H9 (cell line): Measurements from ENCODE around the gene PLEKHN1. TPM values are rescaled to one million over a fixed set of nuclear protein-coding genes. Genes with fewer than 3 reads are reported as not detected.
"Not testable (repeated sequence)": the region's sequence is repeated elsewhere in the genome, so short reads cannot be mapped to it uniquely, and the experiment has no call there.

Experiments
- DNase-seq: peaks from one replicate; pipeline ENCODE4 v3.0.0-alpha.2; 2017
- H2AFZ ChIP-seq: one replicate; pipeline ENCODE4 v1.6.1; 2013; ENCODE audit warnings: mild to moderate bottlenecking, low read length, control low read depth, moderate library complexity
- H2AK5ac ChIP-seq: 2 replicates; pipeline ENCODE4 v1.6.1; 2013; ENCODE audit warnings: low read length, control low read depth, mixed read lengths; ENCODE audit not compliant: insufficient read length
- H2BK120ac ChIP-seq: one replicate; pipeline ENCODE4 v1.6.1; 2013; ENCODE audit warnings: low read depth, mild to moderate bottlenecking, low read length, control low read depth, inconsistent platforms; ENCODE audit not compliant: poor library complexity, severe bottlenecking
- H2BK12ac ChIP-seq: 2 replicates; pipeline ENCODE4 v1.6.1; 2013; ENCODE audit warnings: low read length, control low read depth, mixed read lengths, low read depth; ENCODE audit not compliant: insufficient read length
- H2BK15ac ChIP-seq: 2 replicates; pipeline ENCODE4 v1.6.1; 2013; ENCODE audit warnings: low read depth, low read length, control low read depth
- H2BK20ac ChIP-seq: one replicate; pipeline ENCODE4 v1.6.1; 2013; ENCODE audit warnings: low read depth, mild to moderate bottlenecking, low read length, control low read depth, inconsistent platforms; ENCODE audit not compliant: poor library complexity, severe bottlenecking
- H2BK5ac ChIP-seq: 2 replicates; pipeline ENCODE4 v1.6.1; 2013; ENCODE audit warnings: low read length, control low read depth, mixed read lengths; ENCODE audit not compliant: insufficient read length
- H3K14ac ChIP-seq: 2 replicates; pipeline ENCODE4 v1.6.1; 2013; ENCODE audit warnings: low read length, control low read depth; ENCODE audit not compliant: insufficient read depth
- H3K18ac ChIP-seq: 2 replicates; pipeline ENCODE4 v1.6.1; 2013; ENCODE audit warnings: low read depth, mild to moderate bottlenecking, mixed read lengths, low read length, control low read depth; ENCODE audit not compliant: insufficient read length
- H3K23ac ChIP-seq: 2 replicates; pipeline ENCODE4 v1.6.1; 2013; ENCODE audit warnings: low read length, control low read depth, mixed read lengths, low read depth; ENCODE audit not compliant: insufficient read length
- H3K23me2 ChIP-seq: 2 replicates; pipeline ENCODE4 v1.6.1; 2013; ENCODE audit warnings: low read depth, mild to moderate bottlenecking, mixed read lengths, low read length, control low read depth; ENCODE audit not compliant: insufficient read length, poor library complexity, severe bottlenecking
- H3K27ac ChIP-seq: 2 replicates; pipeline ENCODE4 v1.5.1; 2013; ENCODE audit warnings: low read length, control low read depth, mixed read lengths, low read depth; ENCODE audit not compliant: insufficient read length
- H3K27me3 ChIP-seq: 2 replicates; pipeline ENCODE4 v1.6.1; 2013; ENCODE audit warnings: low read length, control low read depth, inconsistent platforms; ENCODE audit not compliant: insufficient read depth
- H3K4ac ChIP-seq: 2 replicates; pipeline ENCODE4 v1.6.1; 2013; ENCODE audit warnings: low read depth, mild to moderate bottlenecking, control low read depth, inconsistent platforms, low read length, moderate library complexity
- H3K4me1 ChIP-seq: 2 replicates; pipeline ENCODE4 v1.6.1; 2013; ENCODE audit warnings: low read length, control low read depth, inconsistent platforms; ENCODE audit not compliant: insufficient read depth
- H3K4me2 ChIP-seq: 2 replicates; pipeline ENCODE4 v1.6.1; 2013; ENCODE audit warnings: low read length, control low read depth, mixed read lengths; ENCODE audit not compliant: insufficient read length, insufficient read depth
- H3K56ac ChIP-seq: 2 replicates; pipeline ENCODE4 v1.6.1; 2013; ENCODE audit warnings: low read depth, mild to moderate bottlenecking, mixed read lengths, low read length, control low read depth; ENCODE audit not compliant: insufficient read length
- H3K79me1 ChIP-seq: 2 replicates; pipeline ENCODE4 v1.6.1; 2013; ENCODE audit warnings: low read depth, mild to moderate bottlenecking, moderate library complexity, low read length, control low read depth, inconsistent platforms; ENCODE audit not compliant: insufficient read depth, poor library complexity, severe bottlenecking
- H3K79me2 ChIP-seq: 2 replicates; pipeline ENCODE4 v1.6.1; 2013; ENCODE audit warnings: low read length, control low read depth, inconsistent platforms; ENCODE audit not compliant: insufficient read depth
- H3K9ac ChIP-seq: 2 replicates; pipeline ENCODE4 v1.6.1; 2013; ENCODE audit warnings: low read length, control low read depth, mixed read lengths; ENCODE audit not compliant: insufficient read length; ENCODE audit errors: extremely low read depth
- H3K9me3 ChIP-seq: one replicate; pipeline ENCODE4 v1.6.1; 2013; ENCODE audit warnings: low read depth, low read length, inconsistent platforms; ENCODE audit not compliant: control insufficient read depth
- H3T11ph ChIP-seq: one replicate; pipeline ENCODE4 v1.6.1; 2013; ENCODE audit warnings: mild to moderate bottlenecking, low read length, control low read depth, inconsistent platforms
- H4K20me1 ChIP-seq: one replicate; pipeline ENCODE4 v1.6.1; 2013; ENCODE audit not compliant: control insufficient read depth, insufficient read length, insufficient read depth
- H4K5ac ChIP-seq: 2 replicates; pipeline ENCODE4 v1.6.1; 2013; ENCODE audit warnings: low read depth, mild to moderate bottlenecking, mixed read lengths, low read length, control low read depth; ENCODE audit not compliant: insufficient read length
- H4K8ac ChIP-seq: replicated peaks from 2 replicates; pipeline ENCODE4 v1.6.1; 2013; ENCODE audit warnings: low read length, control low read depth, mixed read lengths, low read depth; ENCODE audit not compliant: insufficient read length
- H4K91ac ChIP-seq: 2 replicates; pipeline ENCODE4 v1.6.1; 2013; ENCODE audit warnings: low read depth, mild to moderate bottlenecking, moderate library complexity, mixed read lengths, low read length, control low read depth; ENCODE audit not compliant: insufficient read length
- H3K27ac Mint-ChIP-seq, 3 experiments: 2 replicates in 2 of 3; 3 replicates in 1 of 3; pipeline ENCODE4 v1.8.0; 2020 to 2021; ENCODE audit warnings: mixed read lengths in 3 of 3, mild to moderate bottlenecking in 1 of 3, moderate library complexity in 1 of 3
- H3K27me3 Mint-ChIP-seq: 2 replicates; pipeline ENCODE4 v1.8.0; 2021; ENCODE audit warnings: low read depth, mild to moderate bottlenecking, moderate library complexity, mixed read lengths
- H3K36me3 Mint-ChIP-seq, 3 experiments: 2 replicates in 2 of 3; 3 replicates in 1 of 3; pipeline ENCODE4 v1.8.0; 2020 to 2021; ENCODE audit warnings: low read depth in 3 of 3, mixed read lengths in 3 of 3; ENCODE audit not compliant: insufficient read depth in 1 of 3
- H3K4me1 Mint-ChIP-seq, 2 experiments: 2 replicates each; pipeline ENCODE4 v1.8.0; 2020; ENCODE audit warnings: mixed read lengths in 2 of 2
- H3K4me3 Mint-ChIP-seq, 2 experiments: 2 replicates in 1 of 2; 3 replicates in 1 of 2; pipeline ENCODE4 v1.8.0; 2020 to 2021; ENCODE audit warnings: mild to moderate bottlenecking in 2 of 2, mixed read lengths in 2 of 2, moderate library complexity in 1 of 2
- H3K9me3 Mint-ChIP-seq, 2 experiments: 2 replicates in 1 of 2; 3 replicates in 1 of 2; pipeline ENCODE4 v1.8.0; 2020; ENCODE audit warnings: mild to moderate bottlenecking in 2 of 2, mixed read lengths in 2 of 2, moderate library complexity in 1 of 2
- CTCF ChIP-seq: fragments of 200-600 bp; sonication (generic); conservative IDR thresholded peaks from 3 replicates; pipeline ENCODE4 v1.8.0; 2021; ENCODE audit warnings: antibody characterized with exemption, mild to moderate bottlenecking
- WGBS: extraction: QIAGEN DNeasy Blood & Tissue Kit; methylation state at CpG from one replicate; pipeline ENCODE4 v1.1.7; 2013; ENCODE audit warnings: missing lambda C conversion rate, low lambda C conversion rate, mixed read lengths; ENCODE audit not compliant: insufficient read length; ENCODE audit errors: extremely low coverage; 5-methylcytosine and 5-hydroxymethylcytosine counted together
- total RNA-seq: library from RNA; stranded (reverse); gene quantifications from 2 replicates; pipeline ENCODE4 v1.2.1, GENCODE V29; 2021

PLEKHN1 gene
- total RNA-seq, 1 experiment from 2014 or later = 3.0 TPM

DNA sequence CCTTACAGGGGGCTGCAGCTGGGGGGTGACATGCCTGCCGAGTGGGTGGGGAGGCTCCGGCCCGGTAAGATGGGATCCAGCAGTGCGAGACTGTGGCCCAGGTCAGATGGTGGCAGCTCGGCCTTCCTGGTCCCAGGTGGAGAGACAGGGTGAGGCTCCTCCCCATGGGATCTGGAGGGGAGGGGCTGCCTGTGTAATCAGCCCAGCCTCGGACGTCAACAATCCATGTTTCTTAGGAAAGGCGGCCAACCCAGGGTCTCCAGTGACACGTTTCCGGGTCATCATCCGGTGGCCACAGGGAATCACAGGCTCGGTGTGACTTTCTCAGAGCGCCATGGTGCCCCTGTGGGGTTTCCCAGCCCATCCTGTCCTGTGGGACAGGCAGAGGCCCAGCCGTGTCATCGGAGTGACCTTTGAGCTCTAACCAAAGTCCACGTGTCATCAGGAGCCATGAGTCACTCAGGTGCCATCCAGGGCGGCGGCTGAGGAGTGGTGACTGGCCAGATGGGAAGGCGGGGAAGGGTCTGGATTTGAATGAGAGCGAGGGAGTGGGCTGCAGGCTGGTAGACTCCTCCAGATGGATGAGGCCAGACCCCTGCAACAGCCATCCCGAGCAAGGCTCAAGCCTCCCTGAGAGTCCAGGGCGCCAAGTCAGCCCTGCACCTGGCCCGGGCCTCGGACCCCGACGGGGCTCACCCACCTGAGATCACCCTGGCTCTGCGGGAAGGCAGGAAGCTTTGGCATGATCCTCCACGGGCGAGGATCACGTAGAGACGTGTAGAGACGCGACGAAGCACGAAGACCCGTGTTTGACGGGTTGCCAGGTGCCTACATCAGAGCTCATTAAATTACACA, 40.2 kb downstream of the PLEKHN1 start:
- no CpG with 5 or more reads among the region's 37 CpGs for WGBS

DNA sequence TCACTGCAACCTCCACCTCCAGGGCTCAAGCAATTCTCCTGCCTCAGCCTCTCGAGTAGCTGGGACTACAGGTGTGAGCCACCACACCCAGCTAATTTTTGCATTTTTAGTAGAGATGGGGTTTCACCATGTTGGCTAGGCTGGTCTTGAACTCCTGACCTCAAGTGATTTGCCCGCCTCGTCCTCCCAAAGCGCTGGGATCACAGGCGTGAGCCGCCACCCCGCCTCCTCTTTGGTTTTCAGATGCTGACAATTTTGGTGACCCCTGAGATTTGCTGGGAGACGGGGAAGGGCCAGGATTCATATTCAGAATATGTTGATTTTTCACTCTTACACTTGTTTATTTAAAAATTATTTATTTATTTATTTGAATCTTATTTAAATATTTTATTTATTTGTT, 43.8 kb downstream of the PLEKHN1 start:
- H3K79me2 ChIP-seq, H3K14ac ChIP-seq, H3K4me1 ChIP-seq, H4K5ac ChIP-seq, H4K20me1 ChIP-seq, H3K9me3 Mint-ChIP-seq, H3K4ac ChIP-seq, H4K8ac ChIP-seq, H3K27ac Mint-ChIP-seq, H2BK120ac ChIP-seq, H3K27me3 ChIP-seq, DNase-seq, H3T11ph ChIP-seq, H2AK5ac ChIP-seq, H3K36me3 Mint-ChIP-seq, H3K9me3 ChIP-seq, H3K4me3 Mint-ChIP-seq, H3K23ac ChIP-seq, H3K9ac ChIP-seq, H2AFZ ChIP-seq, H2BK12ac ChIP-seq, H3K79me1 ChIP-seq, H2BK5ac ChIP-seq, H3K4me2 ChIP-seq, H2BK20ac ChIP-seq, H3K23me2 ChIP-seq, H3K27ac ChIP-seq, H3K18ac ChIP-seq, H2BK15ac ChIP-seq, H4K91ac ChIP-seq, H3K56ac ChIP-seq: not testable (repeated sequence)
- WGBS = no CpG with 5 or more reads among the region's 8 CpGs
- peaks cover 40% of the 10 kb centered on the region for H3K27me3 Mint-ChIP-seq
- peaks cover 23 to 37% of the 10 kb centered on the region in 2 experiments for H3K4me1 Mint-ChIP-seq

More for the DNA sequence above, 40.2 kb downstream of the PLEKHN1 start:
- no peak overlapping the region for H4K8ac ChIP-seq
- peak; percentile 46 for DNase-seq
- H3K9me3 Mint-ChIP-seq = peaks cover 0 to 5% of the 10 kb centered on the region in 2 experiments; a peak in 2 of 5 replicates
- H3K4me1 Mint-ChIP-seq = peaks cover 11 to 30% of the 10 kb centered on the region in 2 experiments
- no peak overlapping the region for H4K91ac ChIP-seq
- no peak overlapping the region for H2AFZ ChIP-seq
- H3K18ac ChIP-seq = no peak overlapping the region
- no peaks in the 10 kb centered on the region for H3K36me3 Mint-ChIP-seq
- no peak overlapping the region for H3T11ph ChIP-seq
- H2BK120ac ChIP-seq = no peak overlapping the region
- no peaks in the 10 kb centered on the region for H4K20me1 ChIP-seq
- no peak overlapping the region for H2BK5ac ChIP-seq
- no peaks in the 10 kb centered on the region for H3K4me1 ChIP-seq
- no peak overlapping the region for H3K23ac ChIP-seq
- no peak overlapping the region for H3K9ac ChIP-seq
- no peaks in the 10 kb centered on the region for H3K9me3 ChIP-seq
- no peak for TF ChIP-seq CTCF
- H3K56ac ChIP-seq = no peak overlapping the region
- no peaks in the 10 kb centered on the region; the same call in 1 of the 2 replicates for H3K27me3 ChIP-seq
- no peak overlapping the region; the same call in 1 of the 2 replicates for H2BK15ac ChIP-seq
- no peaks in the 10 kb centered on the region for H3K79me1 ChIP-seq
- peak overlapping the region in 1 of 3 experiments; percentile 52; a peak in 1 of 7 replicates for H3K27ac Mint-ChIP-seq
- peaks cover 73% of the 10 kb centered on the region for H3K27me3 Mint-ChIP-seq
- H3K27ac ChIP-seq = no peak overlapping the region
- H3K4ac ChIP-seq = no peak overlapping the region
- H3K4me2 ChIP-seq = no peak overlapping the region
- H2AK5ac ChIP-seq = no peak overlapping the region
- no peak overlapping the region for H2BK20ac ChIP-seq
- H3K79me2 ChIP-seq = no peaks in the 10 kb centered on the region
- H2BK12ac ChIP-seq = no peak overlapping the region
- no peak overlapping the region for H3K14ac ChIP-seq
- H3K23me2 ChIP-seq = peaks cover 1% of the 10 kb centered on the region
- peak overlapping the region in 1 of 2 experiments; percentile 35; a peak in 1 of 5 replicates for H3K4me3 Mint-ChIP-seq
- no peak overlapping the region for H4K5ac ChIP-seq
